Measurements from ENCODE around the gene TNXB.
"Not testable (repeated sequence)": the region's sequence is repeated elsewhere in the genome, so short reads cannot be mapped to it uniquely, and the experiment has no call there.

DNA sequence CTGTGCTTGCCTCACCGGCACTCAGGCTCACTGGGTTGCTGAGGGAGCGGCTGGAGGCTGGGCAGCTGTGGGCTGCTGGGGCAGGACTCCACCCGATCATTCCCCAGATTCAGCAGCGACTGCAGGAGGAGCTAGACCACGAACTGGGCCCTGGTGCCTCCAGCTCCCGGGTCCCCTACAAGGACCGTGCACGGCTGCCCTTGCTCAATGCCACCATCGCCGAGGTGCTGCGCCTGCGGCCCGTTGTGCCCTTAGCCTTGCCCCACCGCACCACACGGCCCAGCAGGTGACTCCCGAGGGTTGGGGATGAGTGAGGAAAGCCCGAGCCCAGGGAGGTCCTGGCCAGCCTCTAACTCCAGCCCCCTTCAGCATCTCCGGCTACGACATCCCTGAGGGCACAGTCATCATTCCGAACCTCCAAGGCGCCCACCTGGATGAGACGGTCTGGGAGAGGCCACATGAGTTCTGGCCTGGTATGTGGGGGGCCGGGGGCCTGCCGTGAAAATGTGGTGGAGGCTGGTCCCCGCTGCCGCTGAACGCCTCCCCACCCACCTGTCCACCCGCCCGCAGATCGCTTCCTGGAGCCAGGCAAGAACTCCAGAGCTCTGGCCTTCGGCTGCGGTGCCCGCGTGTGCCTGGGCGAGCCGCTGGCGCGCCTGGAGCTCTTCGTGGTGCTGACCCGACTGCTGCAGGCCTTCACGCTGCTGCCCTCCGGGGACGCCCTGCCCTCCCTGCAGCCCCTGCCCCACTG is 68.7 kb downstream of the TNXB start:
- TF ChIP-seq, protein P1, sequence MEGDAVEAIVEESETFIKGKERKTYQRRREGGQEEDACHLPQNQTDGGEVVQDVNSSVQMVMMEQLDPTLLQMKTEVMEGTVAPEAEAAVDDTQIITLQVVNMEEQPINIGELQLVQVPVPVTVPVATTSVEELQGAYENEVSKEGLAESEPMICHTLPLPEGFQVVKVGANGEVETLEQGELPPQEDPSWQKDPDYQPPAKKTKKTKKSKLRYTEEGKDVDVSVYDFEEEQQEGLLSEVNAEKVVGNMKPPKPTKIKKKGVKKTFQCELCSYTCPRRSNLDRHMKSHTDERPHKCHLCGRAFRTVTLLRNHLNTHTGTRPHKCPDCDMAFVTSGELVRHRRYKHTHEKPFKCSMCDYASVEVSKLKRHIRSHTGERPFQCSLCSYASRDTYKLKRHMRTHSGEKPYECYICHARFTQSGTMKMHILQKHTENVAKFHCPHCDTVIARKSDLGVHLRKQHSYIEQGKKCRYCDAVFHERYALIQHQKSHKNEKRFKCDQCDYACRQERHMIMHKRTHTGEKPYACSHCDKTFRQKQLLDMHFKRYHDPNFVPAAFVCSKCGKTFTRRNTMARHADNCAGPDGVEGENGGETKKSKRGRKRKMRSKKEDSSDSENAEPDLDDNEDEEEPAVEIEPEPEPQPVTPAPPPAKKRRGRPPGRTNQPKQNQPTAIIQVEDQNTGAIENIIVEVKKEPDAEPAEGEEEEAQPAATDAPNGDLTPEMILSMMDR (conservative IDR thresholded peaks at IDR 0.05; ENCODE audit: low read length): not testable (repeated sequence)
- TF ChIP-seq EZH2phosphoT487 (IDR thresholded peaks at IDR 0.05; ENCODE audit: borderline replicate concordance): not testable (repeated sequence)
